ENCODE results near the gene BABAM2.

Gene BABAM2

DNA sequence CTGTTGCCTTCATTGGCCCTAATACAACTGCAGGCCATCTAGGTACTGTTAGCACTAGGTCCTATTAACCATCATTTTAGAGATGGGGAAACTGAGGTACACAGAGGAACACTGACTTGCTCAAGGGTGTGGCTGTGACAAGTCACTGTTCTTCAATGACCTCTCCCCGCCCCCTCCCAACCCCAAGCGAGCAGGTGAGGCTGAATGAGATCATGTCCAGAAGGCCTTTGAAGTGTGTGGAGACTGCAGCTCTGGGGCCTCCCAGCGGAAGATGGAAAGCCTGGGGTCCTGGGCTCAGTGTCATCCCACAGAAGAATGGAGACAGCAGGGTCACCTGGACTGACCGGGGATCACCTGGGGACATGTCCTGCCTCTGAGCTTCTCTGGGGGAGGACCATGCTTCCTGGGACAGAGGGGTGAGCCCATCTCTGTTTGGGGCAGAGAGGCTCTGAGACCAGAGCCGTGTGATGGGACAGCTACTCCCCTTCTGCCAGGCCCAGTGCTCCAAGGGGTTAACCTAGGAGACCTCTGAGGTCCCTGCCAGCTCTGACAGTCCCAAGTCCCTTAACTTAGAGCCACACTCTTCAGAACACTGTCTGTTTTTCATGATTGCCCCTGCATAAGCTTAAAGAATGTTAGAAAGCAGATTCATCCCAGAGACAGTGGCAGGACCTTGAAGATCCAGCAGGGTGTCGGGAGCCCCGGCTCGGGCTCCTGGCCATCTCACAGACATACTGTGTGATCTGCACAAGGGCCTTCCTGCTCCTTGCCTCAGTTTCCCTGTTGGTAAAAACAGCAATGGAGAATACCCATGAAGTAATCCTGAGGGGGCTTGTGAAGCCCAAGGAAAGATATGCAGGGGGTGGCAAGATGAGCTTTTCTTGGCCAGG, 485.5 kb downstream of the BABAM2 start:
- H3K4me1 ChIP-seq (ENCODE audit: insufficient read depth, low read length): no peaks in the 10 kb centered on the region
- H3K36me3 ChIP-seq (ENCODE audit: insufficient read depth, low read length): no peaks in the 10 kb centered on the region
- no peak overlapping the region for H3K9ac ChIP-seq (ENCODE audit: low read length)
- H3K9me3 ChIP-seq (ENCODE audit: low read length): no peaks in the 10 kb centered on the region
- H3K4me3 ChIP-seq (ENCODE audit: low read depth in 1 of 2, low read length in 2 of 2): no peak overlapping the region
- H3K27ac ChIP-seq (ENCODE audit: low read depth, low read length): no peak overlapping the region
- no peaks in the 10 kb centered on the region for H3K27me3 ChIP-seq (ENCODE audit: control insufficient read depth in 1 of 2, insufficient read depth in 2 of 2, low read length in 2 of 2)

DNA sequence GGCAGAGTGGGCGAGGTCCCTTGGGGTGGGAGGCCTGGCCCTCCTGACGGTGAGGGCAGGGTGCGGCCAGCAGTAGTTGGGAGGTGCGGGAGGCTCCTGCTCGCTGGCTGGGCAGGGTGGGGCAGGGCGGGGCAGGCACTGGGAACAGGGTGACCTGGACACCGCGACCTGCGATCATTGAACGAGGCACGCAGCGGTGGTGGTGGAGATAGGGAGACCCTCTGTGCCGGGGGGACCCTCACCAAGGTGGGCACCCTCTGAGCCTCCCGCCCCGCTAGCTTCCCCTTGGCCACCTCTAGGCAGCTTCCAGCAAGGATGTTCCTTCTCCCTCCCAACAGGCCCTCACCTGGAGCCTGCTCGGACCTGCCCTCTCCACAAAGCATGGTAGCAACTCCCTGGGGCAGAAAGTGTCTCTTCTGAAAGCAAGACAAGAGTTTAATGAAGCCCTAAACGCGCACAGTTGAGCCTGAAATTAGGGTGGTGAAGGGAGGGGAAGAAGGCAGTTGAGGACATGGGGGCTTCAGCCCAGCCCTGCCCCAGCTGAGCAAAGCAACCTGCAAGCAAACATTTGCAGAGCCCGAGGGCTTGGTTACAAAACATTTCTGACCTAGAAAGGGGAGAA, 486.8 kb downstream of the BABAM2 start:
- Histone ChIP-seq H3K4me1 (ENCODE audit: insufficient read depth, low read length) (no peaks in the 10 kb centered on the region), H3K36me3 (ENCODE audit: insufficient read depth, low read length) (no peaks in the 10 kb centered on the region), H3K27me3 (ENCODE audit: control insufficient read depth in 1 of 2, insufficient read depth in 2 of 2, low read length in 2 of 2) (no peaks in the 10 kb centered on the region), H3K4me3 (ENCODE audit: low read depth in 1 of 2, low read length in 2 of 2) (no peak overlapping the region), H3K9ac (ENCODE audit: low read length) (no peak overlapping the region), H3K9me3 (ENCODE audit: low read length) (no peaks in the 10 kb centered on the region), H3K27ac (ENCODE audit: low read depth, low read length) (no peak overlapping the region)

- Histone ChIP-seq H3K27ac (ENCODE audit: low read depth, low read length) (no peak overlapping the region), H3K4me1 (ENCODE audit: insufficient read depth, low read length) (no peaks in the 10 kb centered on the region), H3K4me3 (ENCODE audit: low read depth in 1 of 2, low read length in 2 of 2) (no peak overlapping the region), H3K27me3 (ENCODE audit: control insufficient read depth in 1 of 2, insufficient read depth in 2 of 2, low read length in 2 of 2) (no peaks in the 10 kb centered on the region), H3K9ac (ENCODE audit: low read length) (no peak overlapping the region), H3K9me3 (ENCODE audit: low read length) (no peaks in the 10 kb centered on the region), H3K36me3 (ENCODE audit: insufficient read depth, low read length) (no peaks in the 10 kb centered on the region)
Observed at GRCh38 chr2:28377984-28378678, 487.6 kb downstream of the BABAM2 start.

GRCh38 chr2:28378679-28379584, 488.4 kb downstream of the BABAM2 start:
- H3K27me3 ChIP-seq (ENCODE audit: control insufficient read depth in 1 of 2, insufficient read depth in 2 of 2, low read length in 2 of 2): no peaks in the 10 kb centered on the region
- no peak overlapping the region for H3K27ac ChIP-seq (ENCODE audit: low read depth, low read length)
- H3K9ac ChIP-seq (ENCODE audit: low read length): no peak overlapping the region
- H3K4me1 ChIP-seq (ENCODE audit: insufficient read depth, low read length): no peaks in the 10 kb centered on the region
- no peaks in the 10 kb centered on the region for H3K36me3 ChIP-seq (ENCODE audit: insufficient read depth, low read length)
- H3K4me3 ChIP-seq (ENCODE audit: low read depth in 1 of 2, low read length in 2 of 2): no peak overlapping the region
- no peaks in the 10 kb centered on the region for H3K9me3 ChIP-seq (ENCODE audit: low read length)

- Histone ChIP-seq H3K27ac (ENCODE audit: low read depth, low read length) (no peak overlapping the region), H3K9me3 (ENCODE audit: low read length) (no peaks in the 10 kb centered on the region), H3K4me1 (ENCODE audit: insufficient read depth, low read length) (no peaks in the 10 kb centered on the region), H3K27me3 (ENCODE audit: control insufficient read depth in 1 of 2, insufficient read depth in 2 of 2, low read length in 2 of 2) (no peaks in the 10 kb centered on the region), H3K9ac (ENCODE audit: low read length) (no peak overlapping the region), H3K4me3 (ENCODE audit: low read depth in 1 of 2, low read length in 2 of 2) (no peak overlapping the region), H3K36me3 (ENCODE audit: insufficient read depth, low read length) (no peaks in the 10 kb centered on the region)
Observed at GRCh38 chr2:28380219-28380618, 489.7 kb downstream of the BABAM2 start.

DNA sequence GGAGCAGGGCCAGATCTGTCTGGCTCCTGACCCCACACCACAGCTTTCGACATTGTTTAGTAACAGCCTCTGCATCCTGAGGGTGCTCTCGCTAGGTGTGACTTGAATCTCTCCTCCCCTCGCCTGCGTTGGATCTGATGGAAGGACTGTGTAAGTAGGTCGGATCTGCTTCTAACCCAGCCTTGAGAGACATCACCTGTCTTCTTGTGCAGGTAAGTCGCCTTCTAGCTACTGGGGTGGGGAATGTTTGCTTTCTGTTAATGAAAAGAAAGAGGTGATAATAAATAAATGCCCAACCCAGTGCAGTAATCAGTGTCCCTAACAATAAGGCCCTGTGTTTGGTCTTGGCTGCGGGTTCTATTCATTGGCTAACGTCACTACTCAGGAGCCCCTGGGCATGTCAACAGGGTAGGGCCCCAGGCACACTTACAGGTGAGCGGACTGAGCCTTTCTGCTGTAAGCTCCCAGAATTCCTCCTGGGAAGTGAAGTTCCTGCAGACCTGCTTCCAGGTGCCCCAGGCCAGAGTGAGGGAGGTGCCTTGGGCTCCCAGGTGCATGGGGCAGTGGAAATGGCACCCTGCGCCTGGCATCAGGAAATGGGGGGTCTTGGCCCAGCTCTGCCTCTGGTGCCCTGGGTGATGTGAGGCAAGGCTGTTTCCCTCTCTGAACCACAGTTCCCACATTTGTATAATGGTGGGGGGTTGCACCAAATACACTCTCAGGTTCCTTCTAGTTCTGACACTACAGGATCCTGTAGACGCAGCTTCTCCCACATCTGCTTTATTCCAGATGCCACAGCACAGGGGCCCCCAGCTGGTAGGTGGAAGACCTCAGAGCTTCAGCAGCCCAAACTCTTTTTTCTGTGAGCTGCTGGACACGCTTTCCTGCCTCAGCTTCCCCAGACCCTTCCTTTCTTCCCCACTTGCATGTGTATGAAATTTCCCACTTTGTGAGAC, 491.0 kb downstream of the BABAM2 start:
- Histone ChIP-seq H3K9ac (ENCODE audit: low read length) (no peak overlapping the region), H3K4me1 (ENCODE audit: insufficient read depth, low read length) (no peaks in the 10 kb centered on the region), H3K36me3 (ENCODE audit: insufficient read depth, low read length) (no peaks in the 10 kb centered on the region), H3K4me3 (ENCODE audit: low read depth in 1 of 2, low read length in 2 of 2) (no peak overlapping the region), H3K27me3 (ENCODE audit: control insufficient read depth in 1 of 2, insufficient read depth in 2 of 2, low read length in 2 of 2) (no peaks in the 10 kb centered on the region), H3K9me3 (ENCODE audit: low read length) (no peaks in the 10 kb centered on the region), H3K27ac (ENCODE audit: low read depth, low read length) (no peak overlapping the region)

- no peak overlapping the region for H3K9ac ChIP-seq (ENCODE audit: low read length)
- H3K27me3 ChIP-seq (ENCODE audit: control insufficient read depth in 1 of 2, insufficient read depth in 2 of 2, low read length in 2 of 2): no peaks in the 10 kb centered on the region
- H3K4me1 ChIP-seq (ENCODE audit: insufficient read depth, low read length): no peaks in the 10 kb centered on the region
- no peaks in the 10 kb centered on the region for H3K9me3 ChIP-seq (ENCODE audit: low read length)
- H3K4me3 ChIP-seq (ENCODE audit: low read depth in 1 of 2, low read length in 2 of 2): no peak overlapping the region
- H3K36me3 ChIP-seq (ENCODE audit: insufficient read depth, low read length): no peaks in the 10 kb centered on the region
- H3K27ac ChIP-seq (ENCODE audit: low read depth, low read length): no peak overlapping the region
Observed at GRCh38 chr2:28382755-28383154, 492.2 kb downstream of the BABAM2 start.

DNA sequence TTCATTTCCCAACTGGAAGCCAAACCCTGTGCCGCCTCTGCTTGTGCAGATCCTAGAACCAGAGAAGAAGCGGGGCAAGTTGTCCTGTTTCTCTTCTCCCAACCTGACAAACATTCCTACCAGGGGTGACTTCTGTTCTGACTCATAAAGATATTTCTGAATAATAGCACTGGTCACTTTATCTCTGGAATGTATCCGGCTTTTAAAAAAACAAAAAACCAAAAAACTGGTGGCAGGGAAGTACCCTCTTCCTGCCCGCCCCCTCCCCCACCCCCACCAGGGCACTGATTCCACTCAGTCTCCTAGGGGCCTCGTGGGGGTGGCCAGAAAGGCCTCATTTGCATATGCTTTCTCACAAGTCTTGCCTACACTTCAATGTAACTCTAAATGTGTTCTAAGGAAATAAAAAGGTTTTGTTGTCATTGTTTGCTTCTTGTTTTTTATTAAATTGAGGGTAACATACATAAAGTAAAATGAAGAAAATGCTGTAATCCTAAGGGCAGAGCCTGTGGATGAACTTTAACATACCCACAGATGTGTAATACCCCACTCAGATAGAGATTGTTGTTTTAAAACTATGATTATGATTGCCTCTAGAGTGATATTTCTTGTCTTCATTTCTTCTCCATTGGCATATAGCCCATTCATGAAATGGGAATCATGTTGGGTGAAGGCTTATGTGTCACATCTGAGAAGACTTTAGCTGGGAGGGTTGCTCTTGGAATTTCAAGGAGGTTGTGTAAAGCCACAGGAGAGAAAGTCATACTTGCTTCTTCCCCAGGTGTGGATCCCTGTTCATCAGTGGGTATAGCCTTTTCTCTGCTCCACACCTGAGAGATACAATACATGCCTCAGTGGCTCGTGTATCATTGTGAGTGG, 496.8 kb downstream of the BABAM2 start:
- Histone ChIP-seq H3K9ac (ENCODE audit: low read length) (no peak overlapping the region), H3K36me3 (ENCODE audit: insufficient read depth, low read length) (no peaks in the 10 kb centered on the region), H3K9me3 (ENCODE audit: low read length) (no peaks in the 10 kb centered on the region), H3K4me3 (ENCODE audit: low read depth in 1 of 2, low read length in 2 of 2) (no peak overlapping the region), H3K4me1 (ENCODE audit: insufficient read depth, low read length) (peaks cover 9% of the 10 kb centered on the region), H3K27me3 (ENCODE audit: control insufficient read depth in 1 of 2, insufficient read depth in 2 of 2, low read length in 2 of 2) (no peaks in the 10 kb centered on the region), H3K27ac (ENCODE audit: low read depth, low read length) (no peak overlapping the region)

All from muscle layer of colon (tissue), 2 donors.